Posterior vena cava (tissue), 2 donors: ENCODE data around the gene FA2H. TPM values are rescaled to one million over a fixed set of nuclear protein-coding genes. Genes with fewer than 3 reads are reported as not detected.
"Not testable (repeated sequence)": the region's sequence is repeated elsewhere in the genome, so short reads cannot be mapped to it uniquely, and the experiment has no call there.

Experiments
- DNase-seq: peaks from one replicate; pipeline ENCODE4 v3.0.0-alpha.2; 2020; ENCODE audit warnings: low spot score
- intact Hi-C, 2 donors: fragments of 100-400 bp; cut with DNase I; formaldehyde crosslinking; loops; one replicate each; pipeline versions ENCODE4 v1.14.1 to v1.14.2; 2022 to 2023
- total RNA-seq, 2 donors: library from RNA; stranded (reverse); fragmentation: NEBNext Ultra II Directional; extraction: Animal tissue kit (Norgen Biotek cat#: 25700); gene quantifications; one replicate each; pipeline ENCODE4 v1.2.1, GENCODE V29; 2021
- donor health status: DM: yes; HTN: yes; CAD: no.
- donor health status: DM: yes; HTN: yes; CAD: no.

The FA2H gene
- total RNA-seq, 2 donors from 2014 or later, result not detected

GRCh38 chr16:74732707-74733350, 41.8 kb downstream of the FA2H start:
- intact Hi-C loops, result no loop called here

GRCh38 chr16:74731853-74732477, 42.7 kb downstream of the FA2H start:
- DNase-seq, result no peak
- intact Hi-C loops, result no loop called here

More at GRCh38 chr16:74732707-74733350, 41.8 kb downstream of the FA2H start:
- DNase-seq, result no peak

GRCh38 chr16:74729783-74730683, 44.6 kb downstream of the FA2H start:
- intact Hi-C loops, result loop anchor here in 1 of 2 donors (10.0 kb wide), 1 partner anchor 855 kb away; no protein-coding TSS in a partner anchor
- DNase-seq, result no peak

DNA sequence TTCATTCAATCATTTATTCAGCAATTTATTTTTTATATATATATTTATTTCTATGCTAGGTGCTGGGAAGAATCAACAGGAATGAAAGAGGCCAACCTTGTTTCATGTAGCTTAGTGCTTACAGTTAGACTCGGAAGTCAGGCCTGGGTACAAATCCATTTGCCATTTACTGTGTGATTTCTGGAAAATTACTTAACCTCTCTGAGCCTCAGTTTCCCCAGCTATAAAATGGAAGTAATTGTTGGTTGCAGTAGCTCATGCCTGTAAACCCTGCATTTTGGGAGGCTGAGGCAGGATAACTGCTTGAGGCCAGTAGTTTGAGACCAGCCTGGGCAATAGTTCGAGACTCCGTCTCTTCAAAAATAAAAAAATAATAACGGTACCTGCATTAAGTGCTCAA, 46.7 kb downstream of the FA2H start:
- no peak for DNase-seq

DNA sequence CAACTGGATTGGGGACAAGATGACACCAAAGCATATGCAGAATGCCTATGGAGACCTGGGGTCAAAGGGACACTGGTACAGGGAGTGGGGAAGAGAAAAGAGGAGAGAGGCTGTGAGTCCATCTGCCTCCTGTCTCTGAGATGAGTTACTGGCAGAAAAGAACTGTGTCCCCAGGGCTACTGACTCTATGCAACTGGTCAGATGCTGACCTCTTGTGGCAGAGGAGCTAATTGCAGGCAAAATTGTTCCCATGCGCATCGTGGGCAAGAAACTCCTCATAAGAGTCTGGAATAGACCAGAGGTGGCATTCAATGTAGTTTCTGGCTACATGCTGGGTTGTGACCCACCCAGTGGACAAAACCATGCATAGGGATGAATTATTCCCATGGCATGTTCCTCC, 47.9 kb downstream of the FA2H start:
- intact Hi-C loops, result loop anchor here in 1 of 2 donors (10.0 kb wide), 1 partner anchor 852 kb away; no protein-coding TSS in a partner anchor
- no peak for DNase-seq

More for the DNA sequence above, 46.7 kb downstream of the FA2H start:
- intact Hi-C loops, result loop anchor here in 1 of 2 donors (10.0 kb wide), 1 partner anchor 853 kb away; no protein-coding TSS in a partner anchor

GRCh38 chr16:74725651-74726455, 48.8 kb downstream of the FA2H start:
- intact Hi-C loops, result loop anchor here in 1 of 2 donors (10.0 kb wide), 1 partner anchor 851 kb away; no protein-coding TSS in a partner anchor
- no peak for DNase-seq

GRCh38 chr16:74724820-74725549, 49.6 kb downstream of the FA2H start:
- DNase-seq, result no peak

GRCh38 chr16:74723256-74723655, 51.4 kb downstream of the FA2H start:
- DNase-seq, result no peak
- intact Hi-C loops, result loop anchor here in 1 of 2 donors (10.0 kb wide), 1 partner anchor 848 kb away; no protein-coding TSS in a partner anchor

More at GRCh38 chr16:74724820-74725549, 49.6 kb downstream of the FA2H start:
- intact Hi-C loops, result loop anchor here in 1 of 2 donors (10.0 kb wide), 1 partner anchor 850 kb away; no protein-coding TSS in a partner anchor

DNA sequence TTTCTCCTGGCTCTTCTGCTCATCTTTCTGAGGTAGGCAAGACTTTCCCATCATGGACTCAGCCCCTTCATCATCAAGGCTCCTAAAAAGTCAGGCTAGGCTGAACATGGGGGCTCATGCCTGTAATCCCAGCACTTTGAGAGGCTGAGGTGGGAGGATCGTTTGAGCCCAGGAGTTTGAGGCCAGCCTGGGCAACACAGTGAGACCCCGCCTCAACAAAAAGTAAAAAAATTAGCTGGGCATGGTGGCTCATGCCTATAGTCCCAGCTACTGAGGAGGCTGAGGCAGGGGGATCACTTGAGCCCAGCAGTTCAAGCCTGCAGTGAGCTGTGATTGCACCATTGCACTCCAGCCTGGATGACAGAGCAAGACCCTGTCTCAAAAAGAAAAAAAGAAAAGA, 52.5 kb downstream of the FA2H start:
- intact Hi-C loops, result loop anchor here in 1 of 2 donors (10.0 kb wide), 1 partner anchor 847 kb away; no protein-coding TSS in a partner anchor
- not testable (repeated sequence) for DNase-seq

DNA sequence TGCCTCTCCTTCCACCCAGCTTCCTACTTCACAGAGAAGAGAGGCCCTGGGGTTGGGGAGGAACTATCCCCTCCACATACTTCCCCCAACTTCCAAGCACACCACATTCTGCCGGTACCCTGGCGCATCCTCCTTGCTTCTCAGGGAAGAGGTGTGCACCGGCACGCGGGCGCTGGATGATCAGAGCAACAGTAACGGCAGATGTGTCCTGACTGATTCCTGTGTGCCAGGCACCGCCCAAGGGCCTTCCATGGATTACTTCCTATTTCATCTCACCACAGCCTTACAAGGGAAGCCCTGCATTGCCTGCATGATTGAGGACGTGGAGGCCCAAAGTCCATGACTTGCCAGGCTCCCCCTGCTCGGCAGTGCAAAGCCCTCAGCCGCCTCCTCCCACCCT, 52.9 kb downstream of the FA2H start:
- DNase-seq, result peak; percentile 35
- intact Hi-C loops, result loop anchor here in 1 of 2 donors (10.0 kb wide), 1 partner anchor 847 kb away; no protein-coding TSS in a partner anchor

GRCh38 chr16:74720579-74720978, 54.0 kb downstream of the FA2H start:
- intact Hi-C loops, result loop anchor here in 1 of 2 donors (10.0 kb wide), 1 partner anchor 846 kb away; no protein-coding TSS in a partner anchor
- no peak for DNase-seq

- no peak for DNase-seq
- intact Hi-C loops, result loop anchor here in 1 of 2 donors (10.0 kb wide), 1 partner anchor 146 kb away; no protein-coding TSS in a partner anchor
Observed at GRCh38 chr16:74718741-74719610, 55.6 kb downstream of the FA2H start.

DNA sequence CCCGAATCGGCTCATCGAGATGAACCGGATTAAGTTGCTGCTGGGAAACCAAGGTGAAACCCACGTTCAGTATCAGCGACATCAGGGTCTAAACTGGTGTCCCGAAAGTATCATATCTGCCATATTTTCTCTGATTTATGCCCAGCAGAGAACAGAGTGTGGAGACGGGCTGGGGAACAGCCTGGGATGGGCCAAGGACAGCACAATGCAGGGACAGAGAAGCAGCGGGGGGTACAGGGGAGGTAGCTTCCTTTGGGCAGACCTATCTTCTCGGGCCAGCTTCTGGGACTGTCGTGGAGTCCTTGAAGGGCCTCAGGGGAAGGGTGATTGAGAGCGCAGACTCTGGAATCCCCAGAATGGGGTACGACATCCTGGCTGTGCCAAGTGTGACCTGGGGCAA, 56.5 kb downstream of the FA2H start:
- intact Hi-C loops, result loop anchor here in 1 of 2 donors (10.0 kb wide), 1 partner anchor 147 kb away; no protein-coding TSS in a partner anchor

DNA sequence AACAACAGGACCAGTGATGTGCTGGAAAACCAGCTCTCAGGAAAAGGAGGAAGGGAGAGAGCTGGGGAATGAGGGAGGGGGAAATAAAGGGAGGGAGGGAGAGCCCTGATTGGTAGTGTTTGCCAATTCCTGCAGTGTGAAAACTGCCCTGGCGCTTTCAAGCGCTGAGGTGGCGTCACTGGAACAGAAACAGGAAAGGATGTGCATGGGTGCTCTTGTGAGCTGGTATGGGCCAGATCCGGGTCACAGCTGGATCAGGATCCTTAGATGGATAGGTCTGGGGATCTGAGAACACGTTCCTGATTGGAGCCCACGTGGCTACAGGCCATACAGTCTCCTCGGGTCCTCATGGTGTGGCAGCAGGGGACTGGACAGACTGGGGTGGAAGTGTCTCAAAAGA, 57.3 kb downstream of the FA2H start:
- intact Hi-C loops, result loop anchor here in 1 of 2 donors (10.0 kb wide), 1 partner anchor 147 kb away; no protein-coding TSS in a partner anchor
- no peak for DNase-seq

More for the DNA sequence above, 56.5 kb downstream of the FA2H start:
- no peak for DNase-seq

GRCh38 chr16:74716355-74716754, 58.3 kb downstream of the FA2H start:
- intact Hi-C loops, result loop anchor here in 1 of 2 donors (10.0 kb wide), 1 partner anchor 148 kb away; no protein-coding TSS in a partner anchor
- no peak for DNase-seq

GRCh38 chr16:74713876-74714275, 60.7 kb downstream of the FA2H start:
- DNase-seq, result peak; percentile 64
- intact Hi-C loops, result loop anchor here in 1 of 2 donors (10.0 kb wide), 1 partner anchor 151 kb away; no protein-coding TSS in a partner anchor
